ENCODE results near the gene REX1BD. TPM values are rescaled to one million over a fixed set of nuclear protein-coding genes. Genes with fewer than 3 reads are reported as not detected.

REX1BD gene
- total and polyA plus RNA-seq, 2 donors (not counting 3 experiments of a cell fraction or from before 2014, with no cell fraction given) = 64.4 to 90.9 TPM

GRCh38 chr19:18541258-18541991 lies 47.2 kb upstream of the REX1BD start:
- H3K9me3 ChIP-seq (replicated peaks; ENCODE audit: control insufficient read depth, insufficient read depth, low read length) = no peaks in the 10 kb centered on the region
- FAIRE-seq (no peak), DNase-seq (ENCODE audit: low read depth, low spot score) (no peak)
- no peak overlapping the region for H3K4me2 ChIP-seq (ENCODE audit: insufficient read depth, low read length)
- peaks cover 12% of the 10 kb centered on the region for H3K79me2 ChIP-seq (ENCODE audit: control insufficient read depth, insufficient read depth, low read length)
- H4K20me1 ChIP-seq (replicated peaks; ENCODE audit: control insufficient read depth, extremely low read depth, insufficient read depth, low read length) = no peaks in the 10 kb centered on the region
- POLR2A ChIA-PET = no interaction called here
- no peak overlapping the region for H3K27ac ChIP-seq (ENCODE audit: insufficient read depth, low read depth, low read length)
- peaks cover 5 to 26% of the 10 kb centered on the region in 2 experiments for H3K36me3 ChIP-seq (ENCODE audit: control insufficient read depth in 2 of 2, extremely low read depth in 1 of 2, insufficient read depth in 2 of 2, low read length in 2 of 2)
- no peaks in the 10 kb centered on the region for H3K9me1 ChIP-seq (replicated peaks; ENCODE audit: control insufficient read depth, extremely low read depth, insufficient read depth, low read length)
- CTCF ChIA-PET = interaction anchor here (0.7 to 1.3 kb wide), 4 partner anchors 21 to 306 kb away, joined by 3 to 4 read pairs (median 3); no protein-coding TSS in a partner anchor
- intact Hi-C loops (cut with micrococcal nuclease) (no loop called here), dilution Hi-C loops (cut with MboI; ENCODE audit: extremely low pct_ligation_motif_present, low sequenced_read_pairs) (no loop called here)
- no peaks in the 10 kb centered on the region for H3K27me3 ChIP-seq (ENCODE audit: control insufficient read depth in 2 of 2, insufficient read depth in 2 of 2, low read length in 2 of 2)
- no peak overlapping the region for H3K4me3 ChIP-seq (replicated peaks in 1 of 3; ENCODE audit: insufficient read depth in 1 of 3, low read depth in 1 of 3, low read length in 3 of 3)
- no peak overlapping the region for H3K9ac ChIP-seq (replicated peaks; ENCODE audit: extremely low read depth, insufficient read depth, low read length)
- no peak overlapping the region for H2AFZ ChIP-seq (ENCODE audit: low read depth, low read length)
- BruUV-seq (replicated peaks) = no TSS peak
- H3K4me1 ChIP-seq (ENCODE audit: control insufficient read depth, extremely low read depth, insufficient read depth, low read length) = peaks cover 12% of the 10 kb centered on the region
- TF ChIP-seq FOS (IDR thresholded peaks at IDR 0.05; ENCODE audit: borderline replicate concordance, insufficient read depth, low read length) (no peak), POLR2AphosphoS5 (IDR thresholded peaks at IDR 0.05; ENCODE audit: insufficient read depth, low read depth, low read length) (no peak), JUN (IDR thresholded peaks at IDR 0.05; ENCODE audit: borderline replicate concordance, insufficient read depth, insufficient read length, low read depth) (no peak), GATA2 (IDR thresholded peaks at IDR 0.05; ENCODE audit: insufficient read depth, insufficient read length, low read depth, low read length) (no peak), MYC (IDR thresholded peaks at IDR 0.05; ENCODE audit: low read depth, low read length) (no peak), EZH2 (IDR thresholded peaks at IDR 0.05; ENCODE audit: borderline replicate concordance, low read depth, low read length, severe bottlenecking) (no peak), POLR2A (IDR thresholded peaks at IDR 0.05; ENCODE audit: low read depth, low read length) (no peak), MAX (IDR thresholded peaks at IDR 0.05; ENCODE audit: insufficient read depth, insufficient read length) (no peak), CTCF (IDR thresholded peaks at IDR 0.05; ENCODE audit: extremely low read depth in 1 of 2, insufficient read depth in 1 of 2, low read depth in 1 of 2, low read length in 2 of 2) (no peak)
